Activated T-helper 1 cell treated with Interleukin-2 at 50 U/mL for 16 hours (primary cell): Measurements from ENCODE around the gene PSMB4.
"Not testable (repeated sequence)": the region's sequence is repeated elsewhere in the genome, so short reads cannot be mapped to it uniquely, and the experiment has no call there.

Experiments
- DNase-seq: peaks from one replicate; pipeline ENCODE4 v3.0.0-alpha.2; 2020; ENCODE audit warnings: low read depth

PSMB4 gene

DNA sequence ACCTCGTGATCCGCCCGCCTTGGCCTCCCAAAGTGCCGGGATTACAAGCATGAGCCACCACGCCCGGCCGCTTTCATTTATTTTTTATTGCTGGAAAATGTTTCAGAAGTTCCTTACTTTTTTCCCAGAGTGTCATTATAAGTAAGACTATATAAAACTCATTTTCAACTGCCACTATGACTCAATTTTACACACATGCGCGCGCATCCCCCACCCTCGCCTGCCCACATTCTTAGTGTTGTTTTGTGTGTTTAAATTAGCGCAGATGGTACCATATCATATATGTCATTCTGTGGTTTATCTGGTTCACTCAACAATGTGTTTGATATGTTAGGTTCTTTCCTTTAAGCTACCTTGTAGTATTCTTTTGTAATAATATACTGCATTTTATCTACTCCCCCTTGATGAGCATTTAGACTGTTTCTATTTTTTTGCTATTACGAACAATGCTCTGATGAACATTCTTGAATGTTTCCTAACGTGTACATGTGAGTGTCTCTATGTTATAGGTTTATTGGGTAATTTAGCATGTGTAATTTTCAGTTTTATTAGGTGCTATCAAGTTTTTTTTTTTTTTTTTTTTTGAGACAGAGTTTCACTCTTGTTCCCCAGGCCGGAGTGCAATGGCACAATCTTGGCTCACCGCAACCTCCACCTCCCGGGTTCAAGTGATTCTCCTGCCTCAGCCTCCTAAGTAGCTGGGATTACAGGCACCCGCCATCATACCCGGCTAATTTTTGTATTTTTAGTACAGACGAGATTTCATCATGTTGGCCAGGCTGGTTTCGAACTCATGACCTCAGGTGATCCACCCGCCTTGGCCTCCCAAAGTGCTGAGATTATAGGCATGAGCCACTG is 8.9 kb upstream of the PSMB4 start:
- not testable (repeated sequence) for DNase-seq

DNA sequence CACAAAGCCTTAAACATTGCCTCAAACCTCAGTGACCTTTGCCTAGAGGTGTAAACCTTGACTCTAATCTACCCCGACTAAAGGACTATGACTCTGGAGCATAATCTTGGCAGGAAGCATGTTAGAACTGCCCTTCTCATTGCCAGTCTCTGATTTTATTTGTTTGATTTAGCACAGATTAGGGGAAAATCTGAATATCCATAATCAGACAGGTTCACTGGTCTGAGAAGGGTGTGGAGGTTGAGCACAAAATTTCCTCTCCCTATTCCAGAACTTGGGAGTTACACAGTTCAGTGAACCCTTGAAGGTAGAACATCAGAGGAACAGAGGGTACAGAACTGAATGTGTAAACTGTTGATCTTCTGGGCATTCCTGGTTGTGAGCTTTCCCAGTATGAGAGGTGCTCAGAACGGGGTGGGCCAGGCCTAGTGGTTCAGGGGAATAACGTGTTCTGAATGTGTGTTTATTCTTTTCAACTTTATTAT is 8.3 kb upstream of the PSMB4 start:
- DNase-seq, result no peak

DNA sequence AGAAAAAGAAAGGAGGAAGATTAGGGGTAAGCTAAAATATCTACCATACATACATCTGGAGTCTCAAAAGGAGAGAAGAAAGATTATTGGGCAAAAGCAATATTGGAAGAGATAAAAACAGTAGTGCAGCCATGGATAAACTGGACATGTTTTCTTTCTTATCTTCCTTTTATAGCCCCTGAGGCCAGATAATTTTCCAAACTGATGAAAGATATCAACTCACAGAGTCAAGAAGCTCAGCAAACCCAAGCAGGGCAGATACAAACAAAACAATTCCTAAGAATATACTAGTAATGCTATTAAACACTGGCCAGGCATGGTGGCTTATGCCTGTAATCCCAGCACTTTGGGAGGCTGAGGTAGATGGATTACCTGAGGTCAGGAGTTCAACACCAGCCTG is 5.8 kb upstream of the PSMB4 start:
- DNase-seq, result no peak

DNA sequence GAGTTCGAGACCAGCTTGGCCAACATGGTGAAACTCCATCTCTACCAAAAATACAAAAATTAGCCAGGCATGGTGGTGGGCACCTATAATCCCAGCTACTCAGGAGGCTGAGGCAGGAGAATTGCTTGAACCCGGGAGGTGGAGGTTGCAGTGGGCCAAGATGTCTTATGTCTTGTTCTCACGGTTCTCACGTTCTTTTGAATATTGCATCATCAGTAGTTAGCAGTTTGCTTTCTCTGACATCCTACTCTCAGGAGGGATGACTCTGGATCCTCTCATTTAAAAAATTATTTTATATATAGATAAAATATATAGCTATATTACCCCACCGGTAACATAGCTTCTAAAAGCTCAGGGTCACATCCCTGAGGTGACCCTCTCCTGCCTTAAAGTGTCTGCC is 3.1 kb upstream of the PSMB4 start:
- not testable (repeated sequence) for DNase-seq

DNA sequence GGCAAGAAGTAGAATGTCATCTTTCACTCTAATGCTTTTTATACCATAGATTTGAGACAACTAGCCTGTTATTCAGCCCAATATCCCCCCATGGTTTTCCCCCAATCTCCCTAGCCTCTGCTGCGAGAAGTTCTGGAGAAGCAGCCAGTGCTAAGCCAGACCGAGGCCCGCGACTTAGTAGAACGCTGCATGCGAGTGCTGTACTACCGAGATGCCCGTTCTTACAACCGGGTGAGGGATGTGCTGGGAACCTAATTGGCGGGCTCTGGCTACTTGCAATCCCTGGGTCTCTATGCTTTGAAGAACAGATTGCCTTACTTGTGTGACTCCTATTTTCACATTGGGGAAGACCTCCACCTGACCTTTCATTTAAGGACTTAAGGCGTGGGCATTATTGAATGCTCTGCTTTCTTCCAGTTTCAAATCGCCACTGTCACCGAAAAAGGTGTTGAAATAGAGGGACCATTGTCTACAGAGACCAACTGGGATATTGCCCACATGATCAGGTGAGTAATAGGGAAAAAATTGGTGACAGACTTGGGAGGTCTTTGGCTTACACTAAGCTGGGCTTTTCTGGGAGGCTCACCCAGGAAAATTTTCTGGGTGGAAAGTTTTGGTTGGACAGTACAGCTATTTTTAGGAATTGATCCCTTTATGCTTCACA is 1.9 kb downstream of the PSMB4 start:
- DNase-seq, result no peak

DNA sequence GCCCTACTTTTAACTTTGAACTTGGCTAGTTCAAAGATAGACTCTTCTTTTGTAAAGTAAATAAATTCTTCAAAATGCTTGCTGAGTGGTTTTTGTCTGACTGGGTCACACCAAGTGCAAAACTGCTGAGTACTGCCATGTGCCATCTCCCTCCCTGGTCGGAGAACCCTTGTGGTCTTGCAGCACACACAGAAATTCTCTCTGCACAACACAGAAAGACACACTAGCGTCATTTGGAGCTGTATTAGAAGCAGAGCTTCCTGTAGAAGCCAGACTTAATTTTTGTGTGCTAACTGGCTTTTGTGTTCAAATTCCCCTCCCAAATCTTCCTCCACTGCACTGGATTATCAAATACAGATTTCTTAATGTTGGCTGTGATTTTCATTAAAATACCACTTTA is 2.5 kb downstream of the PSMB4 start:
- DNase-seq, result no peak

DNA sequence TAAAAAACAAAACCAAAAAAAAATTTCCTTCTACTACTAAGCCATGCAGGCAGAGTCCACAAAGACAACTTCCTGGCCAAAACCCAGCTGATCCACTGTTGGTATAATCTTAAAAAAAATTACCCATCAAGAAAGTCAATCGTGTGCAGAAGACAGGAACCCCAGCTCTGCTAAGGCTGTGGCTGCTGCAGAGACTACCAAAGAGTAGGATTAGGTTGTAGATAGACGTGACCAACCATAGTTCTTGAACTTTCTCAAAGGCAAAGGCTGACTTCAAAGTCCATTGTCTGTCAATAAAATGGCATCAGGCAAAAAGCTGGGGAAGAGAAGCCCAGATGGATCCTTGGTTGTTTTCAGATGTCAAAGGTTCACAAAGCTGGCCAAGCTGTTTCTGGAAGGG is 3.4 kb downstream of the PSMB4 start:
- no peak for DNase-seq

DNA sequence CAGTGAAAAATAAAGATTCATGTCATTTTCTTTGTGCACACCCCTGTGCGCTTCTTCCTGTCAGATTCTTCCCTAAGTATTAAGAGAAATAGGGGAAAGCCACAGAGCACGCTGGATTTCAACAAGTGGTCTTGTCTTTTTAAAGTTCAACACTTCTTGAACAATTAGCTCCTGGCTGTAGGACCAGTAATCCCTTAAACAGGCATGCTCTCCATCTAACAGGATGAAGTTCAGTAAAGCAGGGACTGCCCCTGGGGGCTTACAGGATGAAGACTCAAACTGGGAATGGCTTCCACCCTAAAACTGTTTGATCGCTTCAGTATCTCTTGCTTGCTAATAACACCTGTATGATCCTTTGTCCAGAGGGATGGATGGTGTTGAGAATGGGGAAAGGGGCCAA is 4.2 kb downstream of the PSMB4 start:
- DNase-seq, result no peak

DNA sequence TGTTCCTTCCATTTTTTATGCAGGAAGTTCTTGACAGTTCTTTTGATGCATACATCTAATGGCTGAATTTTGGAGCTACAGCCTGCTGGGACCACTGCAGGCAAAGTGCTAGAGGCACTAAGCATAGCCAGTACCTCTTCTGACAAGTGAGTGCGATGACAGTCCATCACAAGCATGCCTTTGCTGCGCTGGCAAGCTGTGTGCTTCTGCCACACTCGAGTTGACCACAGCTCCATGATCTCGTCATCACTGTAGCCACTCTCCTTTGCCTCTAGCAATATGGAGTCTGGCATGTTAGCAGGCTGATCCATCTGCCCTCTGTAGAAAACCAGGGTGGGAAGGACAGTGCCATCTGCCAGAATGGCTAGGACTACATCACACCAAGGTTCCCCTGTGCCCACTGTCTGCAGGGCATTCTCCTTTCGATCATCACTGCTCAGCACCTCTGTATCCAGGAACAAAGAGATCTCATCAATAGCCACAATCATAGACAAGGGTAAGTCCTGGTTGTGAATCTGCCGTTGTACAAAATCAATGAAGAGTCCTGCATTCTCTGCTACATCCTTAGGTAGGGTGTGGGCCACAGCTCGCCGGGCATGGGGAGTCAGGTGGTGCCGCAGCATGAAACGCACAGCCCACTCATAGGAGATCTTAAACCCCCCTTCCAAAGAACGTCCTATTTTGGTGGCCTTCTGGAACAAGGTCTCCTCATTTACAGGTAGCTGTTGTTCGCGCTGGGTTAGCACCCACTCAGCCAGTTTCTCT is 6.0 kb downstream of the PSMB4 start:
- DNase-seq, result no peak

DNA sequence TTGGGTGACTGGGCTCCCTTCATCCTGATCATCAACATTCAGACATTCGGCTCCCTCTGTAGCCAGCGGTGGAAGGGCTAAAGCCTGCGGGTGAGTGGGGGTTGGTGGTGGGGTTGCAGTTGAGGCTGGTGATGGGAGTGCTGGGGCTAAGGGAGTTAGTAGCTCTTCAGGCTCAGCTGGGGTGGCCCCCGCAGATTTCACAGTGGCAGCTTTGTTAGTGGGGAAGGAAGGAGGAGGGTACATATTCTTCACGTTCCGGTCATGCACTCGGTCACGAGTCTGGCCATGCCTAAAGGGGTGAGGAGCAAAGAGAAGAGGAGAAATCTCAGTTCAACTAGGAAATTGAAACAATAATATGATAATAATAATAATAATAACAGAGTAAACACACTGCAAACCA is 6.8 kb downstream of the PSMB4 start:
- no peak for DNase-seq

DNA sequence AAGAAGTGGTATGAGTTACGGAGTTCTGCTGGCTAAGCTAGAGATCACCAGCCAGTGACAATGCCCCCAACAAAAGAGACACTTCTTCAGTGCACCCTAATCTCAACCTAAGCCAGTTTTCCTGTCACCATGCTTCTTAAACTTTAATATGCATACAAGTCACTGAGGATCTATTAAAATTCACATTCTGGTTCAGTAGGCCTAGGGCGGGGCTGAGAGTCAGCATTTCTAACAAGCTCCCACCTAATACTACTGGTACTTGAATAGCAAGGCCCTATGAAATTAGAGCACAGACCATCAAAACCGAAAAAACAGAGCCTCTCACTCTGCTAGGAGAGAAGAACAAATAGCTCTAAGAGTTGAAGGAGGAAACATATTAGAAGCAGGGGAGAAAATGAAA is 7.9 kb downstream of the PSMB4 start:
- DNase-seq, result no peak

DNA sequence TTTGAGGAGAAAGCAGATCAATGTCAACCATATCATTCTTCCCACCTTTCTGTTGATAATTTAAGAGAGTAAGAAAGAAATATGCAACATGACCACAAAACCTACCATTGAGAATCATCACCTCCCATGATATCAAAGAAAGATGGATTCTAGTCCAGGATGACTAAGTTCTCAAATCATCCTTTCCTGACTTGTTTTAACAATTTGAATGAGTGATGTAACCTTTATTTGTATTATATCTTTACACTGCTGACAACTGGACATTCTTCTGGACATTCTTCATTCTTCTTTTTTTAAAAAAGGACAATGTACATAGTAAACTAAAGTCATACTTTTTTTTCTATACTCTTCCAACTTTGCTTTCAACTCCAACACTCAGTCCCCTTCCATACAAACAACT is 9.5 kb downstream of the PSMB4 start:
- no peak for DNase-seq

DNA sequence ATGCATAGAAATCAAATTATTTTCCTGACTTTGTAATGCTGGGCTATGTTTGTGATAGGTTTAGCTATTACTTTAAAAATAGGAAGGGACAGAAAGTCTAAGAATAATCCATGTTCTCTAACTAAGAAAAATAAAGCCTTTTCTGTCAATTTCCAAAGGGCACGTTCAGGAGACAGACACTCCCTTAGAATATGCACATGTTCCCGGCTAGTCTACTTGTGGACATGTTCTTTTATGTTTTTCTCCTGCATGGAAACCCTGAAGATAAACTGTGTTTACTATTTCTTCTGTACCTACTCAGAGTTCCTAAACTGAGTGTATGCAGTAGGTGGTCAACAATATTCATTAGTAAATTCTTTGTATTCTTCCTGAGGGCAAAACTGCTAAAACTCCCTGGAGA is 12.5 kb downstream of the PSMB4 start:
- no peak for DNase-seq

DNA sequence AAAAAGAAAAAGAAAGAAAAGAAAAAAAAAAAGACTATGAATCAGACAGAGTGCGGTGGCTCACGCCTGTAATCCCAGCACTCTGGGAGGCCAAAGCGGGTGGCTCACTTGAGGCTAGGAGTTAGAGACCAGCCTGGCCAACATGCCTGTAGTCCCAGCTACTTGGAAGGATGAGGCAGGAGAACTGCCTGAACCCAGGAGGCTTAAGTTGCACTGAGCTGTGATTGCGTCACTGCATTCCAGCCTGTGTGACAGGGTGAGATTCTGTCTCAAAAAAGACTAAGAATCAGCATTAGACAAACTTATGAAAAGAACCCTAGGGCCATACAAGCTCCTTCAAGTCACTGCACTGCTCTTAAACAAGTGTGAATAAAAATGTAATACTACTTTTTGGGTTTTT is 16.9 kb downstream of the PSMB4 start:
- no peak for DNase-seq

DNA sequence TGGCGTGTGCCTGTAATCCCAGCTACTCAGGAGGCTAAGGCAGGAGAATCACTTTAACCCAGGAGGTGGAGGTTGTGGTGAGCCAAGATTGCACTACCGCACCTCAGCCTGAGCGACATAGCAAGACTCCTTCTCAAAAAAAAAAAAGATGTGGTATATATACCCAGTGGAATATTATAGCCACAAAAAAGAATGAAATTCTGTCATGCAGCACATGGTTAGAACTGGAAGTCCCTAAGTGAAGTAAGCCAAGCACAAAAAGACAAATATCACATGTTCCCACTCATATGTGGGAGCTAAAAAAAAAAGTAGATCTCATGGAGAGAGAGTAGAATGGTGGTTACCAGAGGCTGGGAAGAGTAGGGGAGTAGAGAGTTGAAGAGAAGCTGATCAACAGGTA is 18.7 kb downstream of the PSMB4 start:
- DNase-seq, result no peak

DNA sequence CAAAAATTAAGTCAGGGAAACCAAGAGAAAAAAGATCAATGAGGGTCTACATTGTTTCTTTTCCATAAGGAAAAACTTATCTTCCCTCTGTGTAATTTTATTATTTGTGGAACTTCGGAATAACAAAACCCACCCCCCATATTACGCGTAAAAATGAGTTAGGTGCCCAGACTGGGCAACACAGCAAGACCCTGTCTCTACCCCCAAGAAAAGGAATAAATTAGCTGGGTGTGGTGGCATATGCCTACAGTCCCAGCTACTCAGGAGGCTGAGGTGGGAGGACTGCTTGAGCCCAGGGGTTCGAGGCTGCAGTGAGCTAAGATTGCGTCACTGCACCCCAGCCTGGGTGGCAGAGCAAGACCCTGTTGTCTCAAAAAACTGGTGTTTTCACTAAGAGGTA is 20.4 kb downstream of the PSMB4 start:
- no peak for DNase-seq

DNA sequence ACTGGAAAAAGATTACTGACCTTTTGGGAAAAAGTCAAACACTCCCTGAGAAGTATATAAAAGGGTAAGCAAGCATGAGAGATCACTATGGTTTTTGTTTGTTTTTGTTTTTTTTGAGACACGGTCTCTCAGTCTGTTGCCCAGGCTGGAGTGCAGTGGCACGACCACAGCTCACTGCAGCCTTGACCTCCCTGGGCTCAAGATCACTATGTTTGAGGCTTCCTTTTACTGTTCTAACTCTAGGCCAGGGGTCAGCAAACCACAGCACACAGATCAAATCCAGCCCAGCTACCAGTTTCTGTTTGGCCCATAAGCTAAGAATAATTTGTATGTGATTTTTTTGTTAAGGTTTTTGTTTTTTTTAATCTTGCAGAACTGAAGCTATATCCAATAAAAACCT is 25.7 kb downstream of the PSMB4 start:
- no peak for DNase-seq

DNA sequence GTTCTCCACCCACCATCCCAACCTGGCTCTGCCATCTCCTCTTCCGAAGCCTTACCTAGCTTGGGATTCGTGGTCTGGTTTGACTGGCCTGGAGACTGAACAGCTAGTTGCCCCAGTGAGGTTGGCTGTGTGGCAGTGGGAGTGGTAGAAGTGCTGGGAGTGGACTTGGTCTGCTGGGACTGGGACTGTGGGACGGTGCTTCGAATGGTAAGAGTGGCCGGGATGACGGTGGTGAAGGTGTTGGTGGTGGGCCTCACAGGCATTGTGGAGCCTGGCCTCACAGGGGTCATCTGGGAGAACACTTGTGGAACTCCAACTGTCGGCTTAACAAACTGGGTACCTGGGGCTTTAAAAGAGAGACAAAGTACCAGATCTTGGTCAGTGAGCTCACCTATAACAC is 28.7 kb downstream of the PSMB4 start:
- DNase-seq, result no peak

DNA sequence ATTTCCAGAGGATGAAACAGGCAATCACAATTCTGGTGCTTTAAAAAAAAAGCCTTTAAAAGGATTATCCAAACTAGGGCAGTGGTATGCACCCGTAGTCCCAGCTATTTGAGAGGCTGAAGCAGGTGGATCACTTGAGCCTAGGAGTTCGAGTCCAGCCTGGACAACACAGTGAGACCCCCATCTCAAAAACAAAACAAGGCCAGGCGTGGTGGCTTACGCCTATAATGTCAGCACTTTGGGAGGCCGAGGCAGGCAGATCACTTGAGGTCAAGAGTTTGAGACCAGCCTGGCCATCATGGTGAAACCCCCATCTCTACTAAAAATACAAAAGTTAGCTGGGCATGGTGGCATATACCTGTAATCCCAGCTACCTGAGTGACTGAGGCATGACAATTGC is 34.5 kb downstream of the PSMB4 start:
- not testable (repeated sequence) for DNase-seq

DNA sequence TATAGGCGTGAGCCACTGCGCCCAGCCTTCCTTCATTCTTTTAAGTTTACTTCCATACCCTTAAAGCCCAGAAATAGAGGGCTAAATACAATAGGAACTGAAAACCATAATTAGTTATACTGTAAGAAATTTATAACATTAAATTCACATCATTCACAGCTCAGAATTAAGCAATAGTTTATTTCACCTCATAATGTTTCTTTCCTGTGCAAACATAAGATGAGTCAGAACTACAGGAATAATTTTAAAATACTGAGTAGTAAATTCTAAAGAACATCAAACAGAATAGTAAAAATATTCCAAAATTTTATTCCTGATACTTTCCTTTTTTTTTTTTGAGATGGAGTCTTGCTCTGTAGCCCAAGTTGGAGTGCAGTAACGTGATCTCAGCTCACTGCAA is 35.8 kb downstream of the PSMB4 start:
- no peak for DNase-seq

DNA sequence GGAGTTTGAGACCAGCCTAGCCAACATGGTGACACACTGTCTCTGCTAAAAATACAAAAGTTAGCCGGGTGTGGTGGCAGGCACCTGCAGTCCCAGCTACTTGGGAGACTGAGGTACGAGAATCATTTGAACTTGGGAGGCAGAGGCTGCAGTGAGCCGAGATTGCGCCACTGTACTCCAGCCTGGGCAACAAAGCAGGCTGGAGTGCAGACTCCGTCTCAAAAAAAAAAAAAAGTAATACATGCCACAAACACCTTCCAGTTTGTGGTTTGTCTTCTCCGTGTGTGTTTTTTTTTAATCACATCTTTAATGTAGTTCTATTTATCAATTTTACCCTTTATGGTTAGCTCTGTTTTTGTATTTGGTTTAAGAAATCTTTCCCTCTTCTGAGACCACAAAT is 37.6 kb downstream of the PSMB4 start:
- DNase-seq, result no peak

DNA sequence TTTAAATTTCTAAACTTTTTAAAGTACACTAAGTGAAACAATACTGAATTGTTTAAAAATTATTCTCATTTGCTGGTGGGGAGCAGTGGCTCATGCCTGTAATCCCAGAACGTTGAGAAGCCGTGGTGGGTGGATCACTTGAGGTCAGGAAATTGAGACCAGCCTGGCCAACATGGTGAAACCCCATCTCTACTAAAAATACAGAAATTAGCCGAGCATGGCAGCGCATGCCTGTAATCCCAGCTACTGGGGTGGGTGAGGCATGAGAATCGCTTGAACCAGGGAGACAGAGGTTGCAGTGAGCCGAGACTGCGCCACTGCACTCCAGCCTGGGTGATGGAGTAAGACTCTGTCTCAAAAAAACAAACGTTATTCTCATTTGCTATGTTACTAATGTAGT is 38.0 kb downstream of the PSMB4 start:
- DNase-seq, result not testable (repeated sequence)
